ENCODE data around the gene BRD4.
A peak's percentile ranks its signal among the peaks of the same experiment; 100 is the strongest.

Gene BRD4

GRCh38 chr19:15225760-15226159 lies 106.6 kb downstream of the BRD4 start:
- no peak for DNase-seq (ENCODE audit: low read depth)

DNA sequence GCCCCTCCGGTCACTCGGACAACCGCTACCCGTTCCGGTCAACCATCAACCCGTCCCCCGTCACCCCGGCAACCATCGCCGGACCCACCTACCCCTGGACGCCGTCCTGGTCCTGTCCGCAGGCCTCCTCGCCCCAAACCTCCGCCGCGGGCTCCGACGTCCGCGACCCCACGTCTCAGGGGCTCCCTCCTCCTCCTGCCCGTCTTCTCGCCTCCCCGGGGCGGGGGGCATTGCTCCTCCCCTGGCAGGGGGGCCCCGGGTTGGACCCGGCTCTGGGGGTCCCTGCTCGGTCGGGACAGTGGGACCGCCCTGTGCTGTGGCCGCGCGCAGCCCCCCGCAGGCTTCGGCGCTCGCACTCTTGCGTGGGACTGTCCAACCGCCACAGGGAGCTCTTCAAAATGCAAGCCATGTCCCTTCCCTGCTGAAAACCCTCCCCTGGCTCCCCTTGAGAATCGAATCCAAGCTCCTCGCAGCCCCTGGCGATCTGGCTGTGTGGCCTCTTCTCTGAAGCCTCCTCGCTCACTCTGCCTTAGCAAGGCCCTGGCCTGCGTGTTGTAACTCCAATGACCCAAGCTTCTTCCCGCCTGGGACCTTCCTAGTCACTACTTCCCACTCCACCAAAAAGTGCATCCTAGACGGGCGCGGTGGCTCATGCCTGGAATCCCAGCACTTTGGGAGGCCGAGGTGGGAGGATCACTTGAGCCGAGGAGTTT lies 108.5 kb downstream of the BRD4 start:
- no peak for DNase-seq (ENCODE audit: low read depth)

DNA sequence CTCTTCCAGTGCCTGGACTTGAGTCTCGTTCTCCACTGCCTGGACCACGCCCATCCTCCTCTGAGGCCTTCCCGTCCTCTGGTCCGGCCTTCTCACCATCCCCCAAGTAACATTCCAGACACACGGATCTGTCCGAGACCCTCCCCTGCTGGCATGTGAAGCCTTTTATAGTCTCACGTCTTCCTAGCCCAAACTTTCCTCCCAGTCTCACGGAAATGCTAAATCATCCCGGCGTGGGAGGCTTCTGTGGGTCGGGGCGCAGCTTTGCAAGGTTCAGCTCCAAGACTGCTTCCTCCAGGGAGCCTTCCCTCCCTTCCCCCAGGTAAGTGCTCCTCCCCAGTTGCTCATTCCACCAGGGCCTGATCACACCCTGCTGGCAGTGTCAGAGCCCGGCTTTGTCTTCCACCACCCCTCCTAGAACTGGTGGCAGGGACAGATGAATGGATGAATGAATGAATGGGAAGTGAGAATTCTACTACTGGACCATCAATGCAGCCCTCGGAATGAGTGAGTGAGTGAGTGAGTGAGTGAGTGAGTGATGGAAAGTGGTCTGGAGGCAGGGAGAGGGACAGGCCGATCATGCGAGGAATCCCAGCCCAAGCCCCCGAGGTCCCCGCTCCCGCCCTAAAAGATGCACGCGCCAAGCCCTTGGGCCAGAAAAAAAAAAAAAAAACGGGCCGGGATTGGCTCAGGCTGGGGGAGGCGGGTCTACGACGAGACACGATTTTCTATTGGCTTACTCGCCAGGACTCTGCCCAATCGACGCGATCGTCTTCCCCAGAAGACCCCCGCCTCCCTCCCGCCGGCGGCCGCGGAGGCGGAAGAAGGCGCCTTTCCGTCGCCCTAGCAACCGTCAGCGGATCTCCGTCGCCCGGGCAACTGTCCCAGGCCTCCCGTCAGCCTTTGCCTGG lies 109.3 kb downstream of the BRD4 start:
- DNase-seq (ENCODE audit: low read depth): peak; percentile 94

DNA sequence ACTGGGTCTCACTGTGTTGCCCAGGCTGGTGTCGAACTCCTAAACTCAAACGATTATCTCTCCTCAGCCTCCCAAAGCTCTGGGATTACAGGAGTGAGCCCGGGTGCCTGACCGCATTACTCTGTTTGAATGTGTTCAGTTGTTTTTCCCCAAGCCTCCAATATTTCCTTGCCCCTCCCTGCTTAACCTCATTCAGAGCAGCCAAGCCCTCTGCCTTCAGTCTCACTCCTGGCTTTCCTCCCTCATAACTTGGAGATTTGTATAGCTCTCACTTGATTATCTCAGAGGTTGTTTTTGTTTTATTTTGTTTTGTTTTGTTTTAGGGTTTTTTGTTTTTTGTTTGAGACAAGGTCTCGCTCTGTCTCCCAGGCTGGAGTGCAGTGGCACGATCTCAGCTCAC lies 111.5 kb downstream of the BRD4 start:
- no peak for DNase-seq (ENCODE audit: low read depth)

DNA sequence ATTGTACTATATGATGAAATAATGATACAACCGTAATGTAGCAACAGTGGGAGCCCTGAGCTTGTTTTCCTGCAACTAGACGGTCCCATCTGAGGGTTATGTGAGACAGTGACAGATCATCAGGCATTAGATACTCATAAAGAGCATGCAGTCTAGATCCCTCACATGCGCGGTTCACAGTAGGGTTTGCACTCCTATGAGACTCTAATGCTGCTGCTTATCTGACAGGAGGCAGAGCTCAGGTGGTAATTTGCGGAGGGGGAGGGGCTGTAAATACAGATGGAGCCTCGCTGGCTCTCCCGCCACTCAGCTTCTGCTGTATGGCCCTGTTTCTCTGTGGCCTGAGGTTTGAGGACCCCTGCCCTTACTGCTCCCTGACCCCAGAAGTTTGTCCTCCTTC lies 113.8 kb downstream of the BRD4 start:
- no peak for DNase-seq (ENCODE audit: low read depth)

GRCh38 chr19:15216363-15216762 lies 116.0 kb downstream of the BRD4 start:
- DNase-seq (ENCODE audit: low read depth): no peak

DNA sequence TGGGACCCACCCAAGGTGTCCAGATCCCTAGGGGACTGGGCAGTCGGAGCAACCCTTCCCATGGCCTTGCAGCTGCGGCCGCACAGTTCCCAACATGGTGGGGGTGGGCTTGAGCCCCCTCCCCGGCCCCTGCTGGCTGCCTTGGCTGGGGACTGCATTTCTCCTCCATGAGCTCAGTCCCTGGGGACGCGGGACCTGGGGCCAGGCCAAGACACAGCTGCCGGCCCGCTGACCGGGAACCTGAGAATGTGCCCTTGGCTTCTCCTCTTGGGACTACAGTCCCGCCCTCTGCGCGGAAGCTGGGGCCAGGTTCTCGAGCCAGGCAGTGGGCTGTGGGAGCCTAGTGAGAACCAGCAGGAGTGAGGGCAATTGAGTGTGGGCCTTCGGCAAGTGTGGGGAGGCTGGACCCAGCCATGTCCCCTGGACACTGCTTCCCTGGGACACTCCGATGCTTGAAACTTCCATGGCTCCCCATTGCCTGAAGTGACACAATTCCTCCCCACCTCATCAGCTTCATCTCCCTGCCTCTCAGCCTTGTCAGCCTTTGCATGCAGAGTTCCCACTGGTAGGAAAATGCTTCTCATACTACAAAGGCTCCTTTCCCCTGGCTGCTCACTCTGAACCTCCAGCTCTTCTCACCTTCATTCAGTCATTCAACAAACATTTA lies 118.5 kb downstream of the BRD4 start:
- no peak for DNase-seq (ENCODE audit: low read depth)

- no peak for DNase-seq (ENCODE audit: low read depth)
These were observed 119.6 kb downstream of the BRD4 start for GRCh38 chr19:15212711-15213110.

- peak; percentile 82 for DNase-seq (ENCODE audit: low read depth)
These were observed 122.0 kb downstream of the BRD4 start for GRCh38 chr19:15210323-15210781.

GRCh38 chr19:15201374-15202023 lies 130.8 kb downstream of the BRD4 start:
- no peak for DNase-seq (ENCODE audit: low read depth)

GRCh38 chr19:15200553-15201364 lies 131.6 kb downstream of the BRD4 start, which contains the start of gene NOTCH3:
Gene NOTCH3, minus strand, starts transcription at chr19:15200995. Its CDS starts 90 bp downstream, at chr19:15200905.
- DNase-seq (ENCODE audit: low read depth): no peak

DNA sequence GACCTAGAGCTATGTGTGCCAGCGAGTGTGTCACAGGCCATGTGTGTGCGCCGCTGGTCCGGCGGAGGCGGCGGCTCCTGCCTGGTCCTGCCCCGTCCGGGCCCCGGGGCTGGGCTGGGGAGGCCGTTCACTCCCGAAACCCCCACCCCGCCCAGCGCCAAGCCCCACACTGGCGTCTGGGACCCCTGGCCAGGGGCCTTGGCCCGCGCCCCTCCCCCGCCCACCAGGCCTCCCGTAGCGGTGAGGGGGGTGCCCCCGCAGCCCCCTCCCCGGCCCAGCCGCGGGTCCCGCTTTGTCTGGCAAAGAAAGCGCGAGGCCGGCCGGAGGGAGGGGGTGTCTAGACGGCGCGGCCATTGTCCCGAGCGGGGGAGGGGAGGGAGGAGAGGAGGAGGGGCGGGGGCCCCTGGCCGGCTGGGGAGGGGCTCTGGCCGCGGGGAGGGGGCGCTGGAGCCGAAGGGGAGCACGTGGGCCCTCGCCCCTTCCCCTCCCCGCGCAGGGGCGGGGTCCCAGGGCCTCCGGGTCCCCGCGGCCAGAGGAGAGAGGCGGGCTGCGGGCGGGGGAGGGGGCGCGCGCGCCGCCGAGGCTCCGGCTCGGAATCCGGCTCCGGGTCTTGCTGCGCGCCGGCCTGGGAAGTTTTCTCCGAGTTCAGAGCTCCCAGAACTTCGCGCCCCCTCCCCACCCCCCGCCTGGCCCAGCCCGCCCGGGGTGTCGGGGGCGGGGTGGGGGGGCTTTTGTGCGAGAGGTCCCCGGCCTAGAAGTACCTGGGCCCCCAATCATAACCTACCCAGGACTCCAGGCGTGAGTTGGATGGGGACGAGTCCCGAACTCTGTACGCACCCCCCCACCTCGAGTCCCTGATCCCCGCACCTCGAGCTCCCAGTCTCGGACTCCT lies 132.4 kb downstream of the BRD4 start:
- DNase-seq (ENCODE audit: low read depth): no peak

- DNase-seq (ENCODE audit: low read depth): no peak
These were observed 133.2 kb downstream of the BRD4 start for GRCh38 chr19:15198951-15199660.

DNA sequence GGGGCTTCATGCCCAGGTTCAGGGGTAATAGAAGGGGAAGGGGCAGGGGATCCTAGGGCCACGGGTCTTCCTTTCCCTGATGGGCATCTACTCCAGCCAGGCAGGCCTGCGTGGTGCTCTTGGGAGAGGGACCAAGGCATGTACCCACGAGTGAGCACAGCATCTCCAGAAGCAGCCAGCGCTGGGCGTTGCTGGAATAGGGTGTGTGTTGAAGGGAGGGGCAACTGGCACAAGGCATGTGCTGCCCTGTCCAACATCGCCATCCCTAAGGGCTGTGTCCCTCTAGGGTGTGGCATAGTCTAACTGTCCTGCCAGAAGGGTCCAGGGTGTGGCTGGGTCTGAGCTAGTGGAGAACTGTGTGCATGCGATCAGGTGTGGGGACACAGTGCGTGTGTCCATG lies 134.4 kb downstream of the BRD4 start:
- DNase-seq (ENCODE audit: low read depth): no peak

DNA sequence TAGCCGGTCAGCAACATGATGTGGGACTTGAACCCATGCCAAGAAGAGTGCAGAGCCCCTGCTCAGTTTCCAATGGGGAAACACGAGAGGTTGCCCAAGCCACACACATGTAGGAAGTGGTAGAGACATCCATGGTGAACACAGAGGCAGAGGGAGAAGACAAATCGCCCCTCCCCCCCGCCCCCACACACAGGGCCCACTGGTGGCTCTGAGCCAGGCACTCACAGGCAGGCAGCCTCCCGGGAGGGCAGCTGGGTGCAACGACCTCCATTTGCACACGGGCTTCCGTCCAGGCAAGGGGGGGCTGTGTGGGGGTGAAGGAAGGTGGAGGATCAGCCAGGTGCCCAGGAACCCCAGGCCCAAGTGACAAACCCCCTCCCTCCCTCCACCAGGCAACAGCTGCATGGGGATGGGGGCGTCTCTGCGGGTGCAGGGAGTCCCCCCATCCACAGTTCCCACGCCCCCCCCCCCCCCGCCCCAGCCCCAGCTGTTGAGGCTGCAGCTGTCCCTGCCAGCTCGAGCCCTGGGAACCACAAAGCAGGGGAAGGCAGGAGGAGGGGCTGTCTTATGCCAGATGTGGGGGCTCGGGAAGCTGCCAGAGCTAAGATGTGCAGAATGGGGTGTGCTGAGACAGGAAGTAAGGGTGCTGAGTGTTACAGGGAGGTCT lies 134.9 kb downstream of the BRD4 start:
- DNase-seq (ENCODE audit: low read depth): no peak

GRCh38 chr19:15196360-15197005 lies 135.9 kb downstream of the BRD4 start:
- no peak for DNase-seq (ENCODE audit: low read depth)

DNA sequence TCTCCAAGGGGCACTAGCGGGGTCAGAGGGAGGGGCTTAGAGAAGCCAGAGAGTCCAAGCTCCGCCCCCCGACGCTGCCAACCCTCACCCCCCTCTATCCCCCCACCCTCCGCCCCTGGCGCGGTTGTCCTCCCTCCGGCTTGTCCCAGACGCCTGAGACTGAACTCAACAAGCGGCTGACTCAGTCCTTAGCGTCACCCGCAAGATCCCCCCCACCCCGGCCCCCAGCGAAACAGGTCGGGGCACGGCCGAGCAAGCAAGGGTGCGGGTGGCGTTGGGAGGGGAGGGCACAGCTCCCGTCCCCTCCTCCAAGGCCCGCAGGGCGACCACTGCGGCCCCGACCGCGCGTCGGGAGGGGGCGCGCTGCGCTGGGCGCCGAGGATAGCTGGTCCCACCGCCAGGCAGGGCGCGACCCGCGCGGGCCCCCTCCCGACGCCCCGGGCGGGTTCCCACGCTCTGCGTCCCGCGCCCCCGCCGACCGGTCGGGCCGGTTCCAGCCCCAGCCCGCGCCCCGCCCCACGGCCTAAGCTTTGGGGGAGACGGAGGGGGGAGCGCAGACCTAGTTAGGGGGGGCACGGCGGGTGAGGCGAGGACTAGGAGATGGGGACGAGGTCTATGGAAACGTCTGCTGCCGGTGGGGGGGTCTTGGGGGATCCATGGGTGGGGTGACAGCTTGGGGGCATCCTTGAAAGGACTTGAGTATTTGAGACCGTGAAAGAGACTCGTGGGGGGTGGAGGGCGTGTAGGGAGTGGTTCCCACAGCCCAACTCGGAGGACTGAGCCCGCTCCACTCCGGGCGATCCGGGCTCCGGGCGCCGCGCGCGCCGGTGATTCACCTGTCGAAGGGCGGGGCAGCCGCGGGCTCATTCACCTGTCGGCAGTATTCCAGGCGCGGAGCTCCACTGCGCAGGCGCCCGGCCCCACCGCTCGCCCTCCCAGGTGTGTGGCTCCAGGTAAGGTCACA lies 136.7 kb downstream of the BRD4 start:
- DNase-seq (ENCODE audit: low read depth): peak; percentile 65

Measured in stromal cell of bone marrow (primary cell).